GM21447 (cell line): ENCODE measurements around the gene C12orf43.

ENCODE experiments used
- ATAC-seq: cut with Tn5 transposase; IDR thresholded peaks from one replicate; pipeline ENCODE4 v1.9.1; 2021; ENCODE audit not compliant: unreplicated experiment

Gene C12orf43

DNA sequence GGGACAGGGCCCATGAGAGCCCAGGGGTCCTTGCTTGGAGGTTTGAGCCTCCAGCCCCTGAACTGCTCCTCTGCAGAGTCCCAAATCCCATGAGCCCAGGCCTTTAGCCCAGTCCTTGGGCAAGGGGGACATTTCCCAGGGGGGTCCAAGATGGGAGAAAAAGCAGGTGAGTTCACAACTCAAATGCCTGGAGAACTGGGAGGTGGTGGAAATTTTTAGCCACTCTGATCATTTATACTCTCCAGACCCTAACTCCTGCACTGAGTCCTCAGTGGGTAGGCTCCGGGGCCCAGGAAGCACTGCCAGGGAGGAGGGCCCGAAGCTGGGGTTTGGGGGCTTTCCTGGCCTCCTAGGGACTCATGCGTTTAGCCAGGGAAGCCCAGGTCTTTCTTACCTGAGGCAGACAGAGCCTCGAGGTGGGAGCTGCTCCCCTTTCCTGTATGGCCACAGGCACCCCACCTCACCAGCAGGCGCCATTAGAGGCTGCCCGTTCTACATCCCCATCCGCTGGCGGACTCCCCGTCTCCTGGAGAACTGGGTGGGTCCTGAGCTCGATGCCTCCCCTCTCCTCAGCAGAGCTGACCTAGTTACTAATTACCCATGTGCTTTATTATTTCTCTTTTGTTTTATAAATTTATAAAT, 36.9 kb downstream of the C12orf43 start:
- no peak for ATAC-seq

GRCh38 chr12:120978296-120979219, 37.7 kb downstream of the C12orf43 start, which contains the start of gene HNF1A:
TSS of gene HNF1A (plus strand) at chr12:120978543. CDS start at chr12:120978769, 226 bp downstream.
- no peak for ATAC-seq

DNA sequence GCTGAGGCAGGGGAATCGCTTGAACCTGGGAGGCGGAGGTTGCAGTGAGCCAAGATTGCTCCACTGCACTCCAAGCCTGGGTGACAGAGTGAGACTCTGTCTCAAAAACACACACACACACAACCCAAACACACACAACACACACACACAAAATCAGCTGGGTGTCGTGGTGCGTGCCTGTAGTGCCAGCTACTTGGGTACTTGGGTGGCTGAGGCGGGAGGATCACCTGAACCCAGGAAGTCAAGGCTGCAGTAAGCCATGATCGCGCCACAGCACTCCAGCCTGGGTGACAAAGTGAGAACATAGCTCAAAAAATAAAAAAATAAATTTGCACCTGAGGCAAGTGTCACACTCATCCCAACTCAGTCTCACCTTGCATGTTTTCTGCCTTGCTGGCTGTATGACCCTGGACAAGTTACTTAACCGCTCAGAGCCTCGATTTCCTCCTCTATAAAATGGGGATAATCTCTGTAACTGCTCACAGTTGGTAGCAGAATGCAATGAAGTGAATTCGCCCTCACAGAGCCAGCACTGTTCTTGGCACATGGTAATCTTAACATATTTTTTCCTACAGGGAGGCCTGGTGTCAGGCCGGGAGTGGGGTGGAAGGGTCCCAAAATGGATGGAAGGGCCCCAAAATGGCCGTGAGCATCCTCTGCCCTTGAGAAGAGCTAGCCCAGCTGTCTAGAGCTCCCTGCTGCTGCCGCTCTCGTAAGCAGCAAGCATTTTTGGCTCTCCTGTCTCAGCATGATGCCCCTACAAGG, 38.6 kb downstream of the C12orf43 start:
- ATAC-seq = no peak

DNA sequence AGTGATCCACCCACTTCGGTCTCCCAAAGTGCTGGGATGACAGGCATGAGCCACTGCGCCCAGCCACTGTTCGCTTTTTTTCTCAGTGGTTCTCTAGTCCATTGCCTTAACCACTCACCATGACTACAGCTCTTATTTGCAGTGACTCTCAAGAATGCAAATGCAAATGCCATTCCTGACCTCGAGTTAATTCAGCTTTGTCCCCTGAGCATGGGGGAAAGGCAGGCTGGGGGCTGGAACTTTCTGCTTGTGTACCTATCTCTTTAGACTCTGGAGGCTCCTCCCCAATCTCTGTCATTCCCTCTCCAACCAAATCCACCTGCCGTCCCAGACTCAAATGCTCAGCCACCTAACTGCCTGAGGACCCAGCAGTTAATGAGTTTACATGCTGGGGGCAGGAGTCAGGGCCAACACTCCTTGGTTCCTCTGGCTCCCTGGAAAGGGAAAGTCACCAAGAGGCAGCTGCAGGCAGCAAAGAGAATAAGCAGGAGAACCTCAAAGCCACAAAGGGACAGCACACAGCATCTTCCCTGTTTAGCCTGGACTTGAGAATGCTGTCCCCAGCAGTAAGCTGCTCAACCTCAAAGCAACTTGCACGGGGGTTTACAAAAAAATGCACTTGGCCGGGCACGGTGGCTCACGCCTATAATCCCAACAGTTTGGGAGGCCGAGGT, 43.3 kb downstream of the C12orf43 start:
- ATAC-seq = no peak

- ATAC-seq = peak; percentile 58
These were observed 44.7 kb downstream of the C12orf43 start for GRCh38 chr12:120971299-120972180.

GRCh38 chr12:120970310-120970709, 46.0 kb downstream of the C12orf43 start:
- no peak for ATAC-seq

GRCh38 chr12:120965534-120966091, 50.7 kb downstream of the C12orf43 start:
- ATAC-seq = no peak

DNA sequence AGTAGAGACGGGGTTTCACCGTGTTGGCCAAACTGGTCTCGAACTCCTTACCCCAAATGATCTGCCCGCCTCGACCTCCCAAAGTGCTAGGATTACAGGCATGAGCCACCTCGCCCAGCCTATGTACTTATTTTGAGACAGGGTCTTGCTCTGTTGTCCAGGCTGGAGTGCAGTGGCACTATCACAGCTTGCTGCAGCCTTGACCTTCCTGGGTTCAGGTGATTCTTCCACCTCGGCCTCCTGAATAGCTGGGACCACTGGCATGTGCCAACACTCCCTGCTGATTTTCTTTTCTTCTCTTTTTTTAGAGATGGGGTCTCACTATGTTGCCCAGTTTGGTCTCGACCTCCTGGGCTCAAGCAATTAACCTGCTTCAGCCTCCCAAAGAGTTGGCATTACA, 52.0 kb downstream of the C12orf43 start:
- ATAC-seq = no peak

DNA sequence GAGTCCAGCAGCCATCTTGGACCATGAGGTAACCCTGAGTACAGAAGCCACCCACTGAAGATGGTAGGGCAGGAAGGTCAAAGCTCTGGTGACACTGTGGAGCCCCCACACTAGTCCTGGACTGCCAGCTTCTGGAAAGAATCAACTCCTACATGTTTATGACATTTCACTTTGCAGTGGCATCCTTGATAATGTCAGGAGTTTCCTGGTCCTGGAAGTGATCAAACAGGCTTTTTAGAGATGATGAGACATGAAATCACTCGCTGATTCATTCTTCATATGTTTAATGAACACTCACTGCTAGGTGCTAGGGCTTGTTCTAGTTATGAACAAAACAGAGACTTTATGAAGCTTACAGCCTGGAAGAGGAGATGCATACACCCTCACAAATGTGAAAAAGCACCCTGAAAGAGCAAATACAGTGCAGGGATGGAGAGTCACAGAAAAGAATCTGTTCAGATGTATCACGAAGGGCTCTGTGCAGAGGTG, 53.7 kb downstream of the C12orf43 start:
- ATAC-seq = no peak

DNA sequence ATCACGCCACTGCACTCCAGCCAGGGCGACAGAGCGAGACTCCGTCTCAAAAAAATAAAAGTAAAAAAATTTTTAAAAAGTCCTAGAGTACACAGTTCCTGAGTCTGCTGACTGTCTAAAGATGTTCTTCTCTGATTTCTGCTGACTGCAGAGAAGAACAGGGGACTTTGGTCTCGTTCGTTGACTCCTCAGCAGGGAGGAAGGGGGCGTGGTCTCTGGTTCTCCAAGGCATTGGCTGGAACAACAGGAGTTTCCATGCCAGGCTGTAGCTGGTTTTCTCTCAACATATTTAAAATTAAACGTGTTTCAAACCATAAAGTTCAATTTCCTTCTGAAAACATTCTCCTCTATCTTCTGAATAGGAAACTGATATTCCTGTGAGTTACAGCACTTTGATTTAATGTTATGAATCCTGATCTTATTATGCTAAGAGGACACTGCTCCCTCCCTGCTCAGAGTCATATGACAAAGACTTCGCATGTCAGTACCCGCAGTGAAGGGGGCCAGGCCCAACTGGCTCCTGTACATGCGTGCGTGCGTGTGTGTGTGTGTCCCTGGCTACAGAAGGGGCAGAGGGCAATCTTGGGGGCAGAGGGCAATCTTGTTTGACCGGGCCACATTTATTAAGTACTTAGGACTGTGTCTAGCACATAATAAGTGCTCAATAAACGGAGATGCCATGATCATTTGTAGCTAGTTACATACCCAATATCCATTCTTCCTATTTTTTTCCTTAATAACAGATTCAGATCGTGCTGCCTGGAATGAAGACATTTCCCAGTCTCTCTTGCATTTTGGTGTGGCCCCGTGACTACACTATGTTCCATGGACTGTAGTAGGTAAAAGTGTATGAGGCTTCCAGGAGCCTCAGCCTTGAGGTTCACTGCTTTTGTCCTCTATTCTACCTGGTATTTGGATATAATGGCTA, 54.4 kb downstream of the C12orf43 start:
- no peak for ATAC-seq

GRCh38 chr12:120960657-120961056, 55.6 kb downstream of the C12orf43 start:
- no peak for ATAC-seq

DNA sequence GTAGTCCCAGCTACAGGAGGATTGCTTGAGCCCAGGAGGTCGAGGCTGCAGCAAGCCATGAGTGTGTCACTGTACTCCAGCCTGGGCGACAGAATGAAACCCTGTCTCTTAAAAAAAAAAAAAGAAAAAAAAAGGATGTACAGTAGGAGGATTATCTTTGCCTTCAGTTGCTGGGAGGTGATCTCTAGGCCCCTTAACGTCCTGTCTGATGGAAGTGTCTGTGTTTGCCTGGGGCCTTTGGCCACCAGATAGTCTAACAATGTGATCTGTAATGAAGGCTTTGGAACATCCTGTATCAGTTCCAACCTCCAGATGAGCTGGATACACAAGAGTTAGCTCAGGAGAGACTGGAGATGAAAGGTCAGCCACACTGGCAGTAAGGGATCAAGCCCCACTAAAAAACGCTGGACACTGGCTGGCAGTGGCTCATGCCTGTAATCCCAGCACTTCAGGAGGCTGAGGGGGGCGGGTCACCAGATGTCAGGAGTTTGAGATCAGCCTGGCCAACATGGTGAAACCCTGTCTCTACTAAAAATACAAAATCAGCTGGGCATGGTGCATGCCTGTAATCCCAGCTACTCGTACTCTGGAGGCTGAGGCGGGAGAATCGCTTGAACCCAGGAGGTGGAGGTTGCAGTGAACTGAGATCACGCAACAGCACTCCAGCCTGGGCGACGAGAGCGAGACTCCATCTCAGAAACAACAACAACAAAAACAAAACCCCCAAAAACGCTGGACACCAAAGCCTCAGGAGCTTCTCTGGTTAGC, 57.0 kb downstream of the C12orf43 start:
- ATAC-seq = no peak

GRCh38 chr12:120956579-120957300, 59.5 kb downstream of the C12orf43 start:
- no peak for ATAC-seq

DNA sequence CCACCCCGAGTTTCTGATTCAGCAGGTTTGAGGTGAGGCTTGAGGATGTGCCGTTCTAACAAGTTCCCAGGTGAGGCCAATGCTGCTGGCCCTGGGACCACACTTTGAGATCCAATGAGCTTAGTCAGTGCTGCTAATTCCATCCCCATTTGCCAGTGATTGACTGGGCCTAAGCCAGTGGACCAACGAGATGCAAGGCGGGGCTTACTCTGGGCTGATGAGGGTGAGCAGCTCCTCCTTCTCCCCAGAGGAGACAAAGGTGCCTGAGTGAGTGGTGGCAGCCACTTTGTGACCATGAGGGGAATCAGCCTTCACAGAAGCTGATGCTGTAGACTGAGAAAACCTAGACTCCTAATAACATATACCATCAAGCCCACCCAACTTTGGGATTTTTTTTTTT, 61.1 kb downstream of the C12orf43 start:
- no peak for ATAC-seq

GRCh38 chr12:120950807-120951206, 65.5 kb downstream of the C12orf43 start:
- ATAC-seq = no peak
